HG02885 (cell line): Measurements from ENCODE around the gene SLC35E2B.
"Not testable (repeated sequence)": the region's sequence is repeated elsewhere in the genome, so short reads cannot be mapped to it uniquely, and the experiment has no call there.

Source experiments
- ATAC-seq: cut with Tn5 transposase; IDR thresholded peaks from one replicate; pipeline ENCODE4 v1.9.1; 2021; ENCODE audit warnings: mild to moderate bottlenecking; ENCODE audit not compliant: unreplicated experiment, poor library complexity

The SLC35E2B gene

DNA sequence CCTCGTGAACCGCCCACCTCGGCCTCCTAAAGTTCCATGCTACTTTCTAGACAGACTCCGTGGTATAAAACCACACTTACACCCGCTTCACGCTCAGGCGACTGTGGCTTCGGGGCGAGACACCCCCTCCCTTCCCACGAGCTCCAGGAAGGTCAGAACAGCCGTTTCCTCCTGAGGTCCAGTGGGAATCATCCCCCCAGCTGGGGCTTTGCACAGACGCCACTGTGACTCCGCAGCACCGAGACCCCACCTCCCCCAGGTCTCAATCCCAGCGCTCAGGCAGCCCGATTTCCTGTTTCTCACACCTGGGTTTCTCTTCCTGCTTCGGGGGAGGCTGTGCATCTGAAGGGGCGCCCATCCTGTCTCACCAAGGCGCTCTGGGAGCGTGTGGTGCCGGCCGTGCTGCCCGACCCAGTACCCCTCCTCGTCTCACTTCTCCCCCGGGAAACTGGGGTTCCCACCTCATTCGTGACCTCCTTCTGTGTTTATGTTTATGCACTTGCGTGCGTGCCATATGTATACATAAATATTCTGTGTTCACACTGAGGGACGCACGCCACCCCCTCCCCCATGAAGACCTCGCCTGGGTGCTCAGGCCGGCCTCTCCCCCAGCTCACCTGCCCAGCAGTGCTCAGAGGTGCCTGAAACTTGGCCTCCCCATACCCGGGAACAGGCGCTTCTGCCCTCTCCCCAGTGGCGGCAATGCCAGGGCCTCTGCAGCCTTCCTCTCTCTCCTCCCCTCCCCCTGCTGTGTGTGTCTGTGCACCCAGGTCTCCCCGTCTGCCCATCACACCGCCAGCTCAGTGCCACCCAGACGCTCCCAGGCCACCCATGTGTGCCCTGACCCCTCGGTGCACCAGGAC is 14.6 kb downstream of the SLC35E2B start:
- ATAC-seq = peak; percentile 56

DNA sequence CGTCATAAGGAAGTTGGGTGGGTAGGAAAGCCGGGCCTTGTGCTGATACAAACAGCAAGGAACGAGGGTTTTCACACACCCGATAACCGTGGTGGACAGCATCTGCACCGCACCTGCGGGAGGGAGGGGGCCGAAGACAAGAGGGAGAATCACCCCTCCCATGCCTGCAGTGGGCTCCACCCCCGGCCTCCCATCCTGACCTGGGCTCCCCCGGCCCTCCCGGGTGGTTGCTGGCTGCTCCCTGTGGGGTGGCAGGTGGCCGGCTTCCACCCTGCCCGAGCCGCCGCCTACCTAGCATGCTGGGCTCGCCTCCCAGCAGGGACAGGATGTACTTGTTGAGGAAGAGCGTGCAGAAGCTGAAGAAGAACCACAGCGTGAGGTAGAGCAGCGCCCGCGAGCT is 16.5 kb downstream of the SLC35E2B start:
- ATAC-seq = not testable (repeated sequence)

DNA sequence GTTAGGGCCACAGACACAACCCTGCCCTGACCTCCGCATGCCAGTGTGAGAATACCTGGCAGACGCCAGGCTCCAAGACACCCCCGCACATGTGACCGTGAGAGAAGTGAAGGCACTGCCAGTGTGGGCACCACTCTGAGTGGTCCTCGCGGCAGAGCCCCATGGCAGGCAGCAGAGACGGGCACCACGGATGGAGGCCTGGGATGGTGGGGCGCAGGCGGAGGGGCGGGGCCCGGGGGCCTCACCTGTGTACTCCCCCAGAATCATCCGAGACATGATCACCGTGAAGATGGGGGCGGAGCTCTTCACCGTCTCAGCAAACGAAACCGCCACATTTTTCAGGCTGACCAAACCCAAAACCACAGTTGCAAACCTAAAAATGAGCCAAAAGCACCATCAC is 17.4 kb downstream of the SLC35E2B start:
- ATAC-seq = peak; percentile 33

DNA sequence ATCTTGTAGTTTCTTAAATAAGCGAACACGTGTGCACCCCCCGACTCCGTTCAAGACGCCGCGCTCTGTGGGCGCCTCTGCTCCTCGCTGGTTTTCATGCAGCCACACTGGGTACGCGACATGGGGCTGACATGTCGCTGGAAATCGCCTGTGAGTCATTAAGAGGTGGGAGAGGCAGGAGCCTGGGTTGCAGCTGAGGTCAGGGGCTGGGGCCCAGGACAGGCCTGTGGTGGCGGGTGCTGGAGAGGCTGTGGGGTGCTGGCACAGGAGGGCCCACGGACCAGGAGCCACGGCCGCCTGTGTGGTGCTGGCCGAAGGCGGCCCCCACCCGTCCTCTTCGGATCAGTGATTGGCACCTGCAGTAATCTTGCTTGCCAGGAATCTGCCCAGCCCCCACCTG is 17.8 kb downstream of the SLC35E2B start:
- not testable (repeated sequence) for ATAC-seq

DNA sequence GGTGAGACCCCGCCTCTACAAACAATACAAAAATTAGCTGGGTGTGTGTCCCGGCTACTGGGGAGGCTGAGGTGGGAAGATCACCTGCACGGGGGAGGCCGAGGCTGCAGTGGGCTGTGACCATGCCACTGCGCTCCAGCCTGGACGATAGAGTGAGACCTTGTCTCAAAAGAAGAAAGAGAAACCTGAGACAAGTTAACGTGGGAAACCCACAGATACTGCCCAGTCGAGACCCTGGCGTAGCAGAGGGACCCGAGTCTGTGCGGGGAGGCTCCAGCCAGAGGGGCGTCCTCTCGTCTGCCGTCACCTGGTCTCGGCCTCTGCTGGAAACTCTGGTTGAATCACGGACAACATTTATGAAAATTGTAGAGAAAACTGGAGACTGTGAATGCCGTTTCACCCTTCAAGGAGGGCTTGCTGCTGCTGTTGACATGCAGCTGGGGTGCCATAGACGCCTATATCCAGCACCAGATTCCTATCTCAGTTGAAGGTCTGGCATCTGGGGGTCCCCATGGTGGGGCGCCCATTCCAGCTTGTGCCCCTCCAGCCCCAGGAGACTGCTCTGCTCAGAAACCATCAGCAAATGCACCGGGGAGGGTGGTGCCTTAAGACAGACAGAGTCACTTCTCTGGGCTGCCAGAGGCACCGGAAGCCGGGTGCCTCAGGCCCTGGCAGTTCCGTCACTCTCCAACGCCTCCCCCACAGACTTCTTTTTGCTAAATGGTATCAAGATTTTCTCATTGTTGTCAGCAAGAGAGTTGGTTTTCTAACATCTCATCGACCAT is 20.2 kb downstream of the SLC35E2B start:
- no peak for ATAC-seq

DNA sequence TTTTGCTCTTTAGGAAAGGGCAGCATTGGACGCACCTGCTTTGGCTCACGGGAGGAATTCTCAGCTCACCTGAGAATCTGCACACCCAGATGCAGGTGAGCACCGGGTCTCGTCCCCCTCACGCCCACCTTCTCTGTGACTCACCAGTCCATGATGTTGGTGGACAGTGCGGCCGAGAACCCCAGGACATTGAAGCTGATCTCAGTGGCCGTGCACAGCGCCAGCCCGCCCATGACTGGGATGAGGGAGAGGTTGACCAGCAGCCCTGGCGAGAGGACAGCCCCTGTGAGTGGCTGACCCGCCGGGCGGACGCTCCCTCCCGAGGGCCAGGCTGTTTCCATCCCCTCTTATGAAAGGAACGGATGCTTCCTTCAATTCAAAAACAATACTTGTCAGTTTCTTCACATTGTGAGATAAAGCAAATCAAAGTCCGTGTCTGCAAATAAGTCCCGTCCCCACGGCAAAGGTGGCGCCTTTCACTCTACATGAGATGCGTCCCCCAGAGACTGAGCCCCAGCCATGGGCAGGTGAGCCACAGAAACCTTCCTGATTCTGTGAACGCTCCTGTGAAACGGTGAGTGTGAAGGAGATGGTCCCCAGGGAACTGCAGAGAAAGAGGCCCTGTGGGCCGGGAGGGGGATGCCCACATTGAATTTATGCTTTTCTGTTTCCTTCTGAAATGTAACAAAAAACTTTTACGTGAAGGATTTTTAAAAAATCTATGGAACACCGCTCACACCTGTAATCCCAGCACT is 21.1 kb downstream of the SLC35E2B start:
- ATAC-seq = no peak

DNA sequence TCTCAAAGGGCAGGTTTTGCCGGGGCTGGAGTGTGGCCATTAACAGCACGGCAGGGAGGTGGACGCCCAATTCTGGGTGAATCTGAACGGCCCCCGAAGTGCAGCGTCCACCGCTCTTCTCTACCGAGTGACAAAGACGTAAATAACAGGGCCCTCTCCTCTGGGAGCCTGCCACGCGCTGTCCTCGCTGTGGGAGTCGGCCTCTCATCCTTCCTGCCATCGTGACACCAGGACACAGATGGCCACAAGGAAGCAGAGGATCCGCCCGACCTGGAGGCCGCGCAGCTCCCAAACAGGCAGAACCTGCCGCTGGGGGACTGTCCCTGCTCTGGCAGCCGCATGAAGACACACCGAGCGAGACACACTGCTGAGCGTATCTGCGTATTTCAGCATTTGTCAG is 21.7 kb downstream of the SLC35E2B start:
- ATAC-seq = no peak

DNA sequence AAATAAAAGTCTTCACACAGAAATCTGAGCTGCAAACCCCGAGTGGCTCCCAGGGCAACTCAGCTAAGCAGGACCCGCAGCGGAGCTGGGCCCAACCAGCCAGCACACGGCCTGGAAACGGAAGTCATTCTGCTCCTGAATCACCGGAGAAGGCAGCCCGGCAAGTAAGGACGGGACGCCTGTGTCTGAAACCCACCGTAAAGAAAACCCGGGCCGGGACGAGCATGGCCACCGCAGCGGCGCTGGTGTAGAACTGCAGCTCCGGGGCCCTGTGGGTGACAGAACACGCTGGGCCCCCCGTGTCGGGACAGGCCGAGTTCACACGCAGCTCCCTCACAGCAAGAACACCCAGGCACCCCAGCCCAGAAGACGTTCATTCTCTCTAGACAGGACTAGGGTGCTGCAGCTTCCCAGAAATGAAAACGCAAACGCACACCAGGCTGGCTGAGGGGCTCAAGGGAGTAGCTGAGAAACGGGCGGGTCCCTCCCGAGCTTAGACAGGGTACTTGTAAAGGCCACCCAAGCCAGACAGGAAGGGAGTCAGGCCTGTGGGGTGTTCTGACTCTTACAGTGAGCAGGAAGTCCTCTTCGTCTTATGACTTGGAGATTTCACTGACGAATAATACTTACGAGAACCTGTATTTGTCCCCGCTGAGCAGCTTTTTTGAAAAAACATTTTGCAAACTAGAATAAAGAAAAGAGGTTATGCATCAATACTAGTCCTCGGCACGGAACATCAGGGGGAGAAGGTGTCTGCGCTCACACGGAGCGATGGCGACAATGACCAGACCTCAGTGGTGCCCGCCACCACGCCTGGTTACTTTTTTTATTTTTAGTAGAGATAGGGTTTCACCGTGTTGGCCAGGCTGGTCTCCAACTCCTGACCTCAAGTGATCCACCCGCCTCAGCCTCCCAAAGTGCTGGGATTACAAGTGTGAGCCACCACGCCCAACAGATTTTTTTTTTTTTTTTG is 22.8 kb downstream of the SLC35E2B start:
- ATAC-seq = no peak

DNA sequence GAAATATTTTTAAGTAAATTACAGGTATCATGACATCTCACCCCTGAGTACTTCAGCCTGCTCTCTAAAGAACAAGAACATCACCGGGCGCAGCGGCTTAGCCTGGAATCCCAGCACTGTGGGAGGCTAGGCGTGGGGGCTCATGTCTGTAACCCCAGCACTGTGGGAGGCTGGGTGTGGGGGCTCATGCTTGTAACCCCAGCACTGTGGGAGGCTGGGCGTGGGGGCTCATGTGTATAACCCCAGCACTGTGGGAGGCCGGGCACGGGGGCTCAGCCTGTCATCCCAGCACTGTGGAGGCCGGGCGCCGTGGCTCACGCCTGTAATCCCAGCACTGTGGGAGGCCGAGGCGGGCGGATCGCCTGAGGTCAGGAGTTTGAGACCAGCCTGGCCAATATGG is 26.1 kb downstream of the SLC35E2B start:
- ATAC-seq = no peak

DNA sequence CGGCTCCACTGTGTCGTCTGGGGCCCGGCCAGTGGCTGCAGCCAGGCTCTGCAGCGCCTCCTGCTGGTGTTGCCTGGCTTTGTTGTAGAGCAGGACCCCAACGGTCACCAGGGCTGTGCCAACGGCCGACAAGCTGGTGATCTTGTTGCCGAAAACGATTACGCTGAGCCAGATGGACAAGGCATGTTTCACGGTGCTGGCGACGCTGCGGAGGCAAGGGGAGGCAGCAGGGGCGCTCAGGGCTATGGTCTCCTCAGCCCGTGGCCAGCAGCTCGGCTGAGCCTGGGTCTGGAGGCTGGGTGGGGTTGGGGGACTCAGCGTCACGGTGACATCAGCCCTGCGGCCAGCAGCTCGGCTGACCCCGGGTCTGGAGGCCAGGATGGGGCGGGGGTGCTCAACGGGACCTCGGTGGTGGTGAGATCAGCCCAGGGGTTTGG is 26.8 kb downstream of the SLC35E2B start:
- ATAC-seq = no peak

DNA sequence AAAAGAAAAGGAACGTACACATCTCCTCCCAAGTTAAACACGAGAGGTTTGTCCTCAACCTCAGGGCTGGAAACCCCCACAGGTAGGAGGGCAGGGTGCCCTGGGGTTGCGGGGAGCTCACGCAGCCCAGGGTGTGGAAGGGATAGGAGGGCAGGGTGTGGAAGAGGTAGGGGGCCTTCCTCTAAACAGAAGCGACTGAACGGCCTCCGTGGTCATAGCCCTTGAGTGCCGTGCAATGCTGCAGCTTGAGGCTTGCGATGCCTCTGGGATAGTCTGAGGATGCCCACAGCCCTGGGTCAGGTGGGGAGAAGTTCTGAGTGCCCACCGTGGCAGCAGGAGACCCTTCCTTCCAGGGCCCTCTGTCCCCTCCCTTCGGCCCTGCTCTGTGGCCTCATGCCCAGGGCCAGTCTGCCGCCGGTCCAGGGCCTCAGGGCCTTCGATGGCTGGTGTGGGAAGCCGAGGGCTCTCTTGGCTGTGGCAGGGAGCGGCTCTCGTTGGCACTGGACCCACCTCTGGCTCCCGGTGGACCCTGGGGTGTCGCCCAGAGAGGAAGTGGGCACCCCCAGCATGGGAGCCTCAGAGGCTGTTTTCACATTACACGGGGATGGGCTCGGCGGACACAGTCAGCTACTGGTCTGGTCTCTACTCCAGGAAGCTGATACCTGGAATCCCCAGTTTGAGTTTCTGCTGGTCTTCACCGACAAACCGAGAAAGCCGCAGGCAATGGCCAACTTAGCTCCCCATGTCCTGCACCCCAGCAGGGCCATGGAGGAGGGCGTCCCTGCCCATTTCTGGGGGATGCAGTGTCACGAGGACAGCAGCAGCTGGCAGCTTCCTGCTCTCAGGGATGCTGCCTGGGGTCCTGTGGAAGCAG is 27.4 kb downstream of the SLC35E2B start:
- ATAC-seq = no peak

DNA sequence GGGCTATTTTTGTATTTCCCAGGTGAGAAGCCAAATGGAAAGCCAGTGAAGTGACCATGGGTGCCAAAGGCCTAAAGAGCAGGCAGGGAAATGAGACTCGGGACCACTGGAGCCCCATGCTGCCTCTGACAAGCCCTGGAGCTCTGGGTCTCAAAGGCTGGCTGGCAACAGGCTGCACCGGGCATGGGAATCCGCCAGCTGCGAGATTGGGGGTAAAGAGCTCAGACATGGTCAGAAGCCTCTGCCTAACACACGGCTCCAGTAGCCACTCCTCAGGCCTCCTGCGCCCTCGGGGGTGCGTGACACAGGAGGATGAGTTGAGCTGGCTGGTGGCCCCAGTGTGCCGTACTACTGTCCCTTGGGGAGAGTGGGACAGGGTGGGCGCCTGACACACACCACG is 28.3 kb downstream of the SLC35E2B start:
- ATAC-seq = not testable (repeated sequence)

DNA sequence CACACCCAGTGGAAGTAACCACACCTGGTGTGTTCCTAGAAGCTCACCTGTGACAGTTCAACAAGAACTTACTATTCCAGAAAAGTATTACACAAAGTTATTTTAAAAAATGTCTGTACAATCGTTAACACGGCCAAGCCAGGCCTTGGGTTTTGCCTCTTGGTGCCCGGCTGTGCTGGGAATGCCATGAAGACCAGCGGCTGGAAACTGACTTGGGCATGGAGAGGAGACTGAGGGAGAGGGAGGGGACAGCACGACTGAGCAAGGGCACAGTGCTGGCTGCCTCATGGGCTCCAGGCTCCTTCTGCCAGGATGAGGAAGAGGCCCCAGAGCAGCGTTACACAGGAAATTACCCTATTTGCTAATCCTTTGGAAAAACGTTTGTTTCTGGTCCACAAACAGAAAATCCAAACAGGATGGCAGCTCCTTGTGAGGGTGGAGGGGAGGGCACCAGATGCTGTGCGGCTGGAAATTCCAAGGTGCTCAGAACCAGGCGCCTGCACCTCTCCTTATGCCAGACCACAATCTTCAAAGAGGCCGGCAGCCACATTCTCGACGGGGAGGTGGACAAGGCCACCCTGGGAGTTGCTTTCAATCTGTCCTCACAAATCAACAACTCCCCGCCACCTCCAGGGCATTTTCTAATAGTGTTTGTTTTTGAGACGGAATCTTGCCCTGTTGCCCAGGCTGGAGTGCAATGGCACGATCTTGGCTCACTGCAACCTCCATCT is 29.6 kb downstream of the SLC35E2B start:
- ATAC-seq = not testable (repeated sequence)

DNA sequence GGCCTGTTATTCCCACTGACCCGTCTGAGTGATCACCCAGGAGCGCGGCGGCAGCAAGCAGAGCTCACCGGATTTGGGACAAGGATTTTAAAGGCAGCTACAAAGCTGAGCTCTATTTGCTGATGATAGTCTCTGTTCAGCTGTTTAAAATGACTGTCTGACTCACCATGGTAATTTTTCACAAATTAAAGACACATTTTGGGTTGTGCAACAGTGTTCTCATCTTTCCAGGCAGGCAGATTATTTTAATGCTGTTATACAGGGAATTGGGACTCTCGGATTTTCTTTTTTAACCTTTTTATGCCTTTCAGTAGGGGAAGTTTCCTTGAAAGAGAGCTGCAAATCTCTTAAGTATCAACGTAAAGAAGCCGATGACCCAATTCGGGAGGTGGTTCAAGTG is 30.2 kb downstream of the SLC35E2B start:
- ATAC-seq = not testable (repeated sequence)

DNA sequence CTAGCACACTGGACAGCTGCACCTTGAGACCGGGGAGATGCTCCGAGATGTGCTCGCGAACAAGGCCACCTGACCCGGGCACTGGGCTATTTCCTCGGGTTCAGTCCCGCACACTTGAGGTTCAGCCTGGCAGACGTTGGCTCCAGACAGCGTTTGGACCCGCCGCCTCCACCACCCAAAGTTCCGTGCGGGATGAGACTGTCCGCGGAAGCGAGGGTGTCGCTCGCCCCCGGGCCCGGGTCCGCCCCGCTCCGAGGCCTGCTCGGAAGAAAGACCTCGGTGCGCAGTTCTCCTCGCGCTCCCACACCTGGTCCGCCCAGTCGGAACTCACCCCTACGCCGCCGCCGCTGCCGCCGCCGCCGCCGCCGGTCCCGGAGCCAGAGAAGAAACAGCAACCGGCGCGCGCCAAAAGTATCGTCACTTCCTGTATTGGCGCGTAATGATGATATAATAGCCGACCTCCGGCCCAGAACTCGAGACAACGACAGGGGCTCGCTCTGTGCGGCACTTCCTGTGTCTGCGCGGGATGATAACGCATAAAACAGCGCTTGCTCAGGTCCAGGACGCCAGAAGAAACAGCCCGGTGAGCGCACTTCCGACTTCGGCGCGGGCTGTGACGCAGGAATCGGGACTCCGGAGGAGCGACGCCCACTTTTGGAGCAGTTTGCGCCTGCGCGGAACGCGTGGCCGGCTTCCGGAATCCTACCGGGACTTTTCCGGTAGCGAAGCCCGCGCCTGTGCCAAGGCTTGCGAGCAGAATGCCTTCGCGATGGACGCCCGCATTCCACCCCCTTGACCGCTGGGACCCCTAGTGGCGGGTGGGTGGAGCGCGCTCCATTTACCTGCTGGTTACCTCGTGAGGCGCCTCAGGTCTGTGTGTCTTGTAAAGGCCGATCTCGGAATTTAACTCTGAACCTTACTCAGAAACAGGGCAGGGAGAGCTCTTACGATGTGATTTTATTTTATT is 33.7 kb downstream of the SLC35E2B start, which contains the start of gene CDK11B:
TSS of gene CDK11B (minus strand) at position 422 of the 967 bp plus-strand sequence. CDS start 1,519 bp downstream, outside the sequence.
- peak; percentile 89 for ATAC-seq

DNA sequence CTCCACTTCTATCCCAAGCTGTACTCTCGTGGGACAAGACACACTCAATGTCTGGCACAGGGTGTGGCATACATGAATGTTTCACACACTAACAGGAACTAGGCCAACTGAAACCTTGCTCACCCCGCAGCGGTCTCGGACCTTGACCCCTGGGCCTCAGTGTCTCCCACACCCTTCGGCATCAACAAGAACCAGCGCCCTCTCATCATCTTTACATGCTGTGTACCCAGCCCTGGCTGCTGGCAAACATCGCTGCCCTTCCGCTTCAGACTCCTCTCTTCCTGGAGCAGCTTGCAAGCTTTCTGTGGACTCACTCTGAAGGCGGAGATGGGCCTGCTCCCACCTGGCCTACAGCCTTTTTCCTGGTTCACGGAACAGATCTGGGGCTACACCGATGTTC is 44.3 kb downstream of the SLC35E2B start:
- ATAC-seq = not testable (repeated sequence)
